ENCODE data around the gene TECPR2. TPM values are rescaled to one million over a fixed set of nuclear protein-coding genes. Genes with fewer than 3 reads are reported as not detected.
A peak's percentile ranks its signal among the peaks of the same experiment; 100 is the strongest.

TECPR2 gene
- total RNA-seq, 6 donors from 2014 or later: 16.3 to 71.2 (median 24.6) TPM

GRCh38 chr14:102523569-102524450 lies 161.1 kb downstream of the TECPR2 start:
- H3K4me3 ChIP-seq: peak overlapping the region in 3 of 4 donors; percentile 59 to 63 (median 62)
- 63 to 66% methylated on average over 27 to 33 of the region's 34 CpGs for WGBS, 2 donors
- H3K9me3 ChIP-seq: no peaks in the 10 kb centered on the region
- TF ChIP-seq CTCF (IDR thresholded peaks at IDR 0.05): no peak
- TF ChIP-seq EP300 (IDR thresholded peaks at IDR 0.05): no peak
- TF ChIP-seq POLR2A (IDR thresholded peaks at IDR 0.05): no peak
- no peak for TF ChIP-seq POLR2AphosphoS5 (IDR thresholded peaks at IDR 0.05)
- H3K36me3 ChIP-seq: no peaks in the 10 kb centered on the region
- peak overlapping the region; percentile 25 to 92 (median 84) for H3K27ac ChIP-seq
- no peaks in the 10 kb centered on the region for H3K27me3 ChIP-seq
- ATAC-seq (ENCODE audit: low FRiP score in 2 of 2) (peak in 1 of 2 donors; percentile 0), DNase-seq (peak in 1 of 2 donors; percentile 86)
- peaks cover 11 to 22% (median 16%) of the 10 kb centered on the region in 4 donors for H3K4me1 ChIP-seq

GRCh38 chr14:102524451-102525218 lies 161.9 kb downstream of the TECPR2 start:
- peak; percentile 98 for ATAC-seq (ENCODE audit: low FRiP score in 2 of 2)
- TF ChIP-seq POLR2AphosphoS5 (IDR thresholded peaks at IDR 0.05) (peak; percentile 54 to 64), POLR2A (IDR thresholded peaks at IDR 0.05) (peak in 3 of 4 donors; percentile 58 to 79 (median 77)), CTCF (IDR thresholded peaks at IDR 0.05) (peak; percentile 97 to 99 (median 99)), EP300 (IDR thresholded peaks at IDR 0.05) (no peak)
- Histone ChIP-seq H3K9me3 (no peaks in the 10 kb centered on the region), H3K27ac (peak overlapping the region; percentile 80 to 92 (median 86)), H3K27me3 (no peaks in the 10 kb centered on the region), H3K4me1 (peaks cover 11 to 25% (median 16%) of the 10 kb centered on the region in 4 donors), H3K4me3 (peak overlapping the region; percentile 59 to 63 (median 62)), H3K36me3 (no peaks in the 10 kb centered on the region)
- DNase-seq: peak; percentile 99
- 0 to 1% methylated on average over 17 to 31 of the region's 32 CpGs for WGBS, 2 donors

GRCh38 chr14:102525219-102525928 lies 162.6 kb downstream of the TECPR2 start:
- H3K27me3 ChIP-seq: no peaks in the 10 kb centered on the region
- H3K4me3 ChIP-seq: peak overlapping the region; percentile 59 to 63 (median 62)
- H3K36me3 ChIP-seq: no peaks in the 10 kb centered on the region
- ATAC-seq (ENCODE audit: low FRiP score in 2 of 2): peak; percentile 62 to 73
- no peak for TF ChIP-seq EP300 (IDR thresholded peaks at IDR 0.05)
- TF ChIP-seq POLR2A (IDR thresholded peaks at IDR 0.05): no peak
- TF ChIP-seq CTCF (IDR thresholded peaks at IDR 0.05): no peak
- WGBS, 2 donors: 1% methylated on average over 11 of the region's 11 CpGs
- peak overlapping the region; percentile 80 to 92 (median 86) for H3K27ac ChIP-seq
- peaks cover 11 to 26% (median 21%) of the 10 kb centered on the region in 4 donors for H3K4me1 ChIP-seq
- H3K9me3 ChIP-seq: no peaks in the 10 kb centered on the region
- DNase-seq: peak in 1 of 2 donors; percentile 53

- Histone ChIP-seq H3K27ac (peak overlapping the region; percentile 58 to 92 (median 82)), H3K4me3 (peak overlapping the region in 2 of 4 donors; percentile 59 to 63), H3K36me3 (no peaks in the 10 kb centered on the region), H3K9me3 (no peaks in the 10 kb centered on the region), H3K27me3 (no peaks in the 10 kb centered on the region), H3K4me1 (peaks cover 16 to 33% (median 27%) of the 10 kb centered on the region in 4 donors)
- DNase-seq (no peak), ATAC-seq (ENCODE audit: low FRiP score in 2 of 2) (no peak)
- 79 to 80% methylated on average over 12 of the region's 12 CpGs for WGBS, 2 donors
- no peak for TF ChIP-seq POLR2AphosphoS5 (IDR thresholded peaks at IDR 0.05)
- no peak for TF ChIP-seq POLR2A (IDR thresholded peaks at IDR 0.05)
- TF ChIP-seq CTCF (IDR thresholded peaks at IDR 0.05): no peak
- TF ChIP-seq EP300 (IDR thresholded peaks at IDR 0.05): no peak
Observed at GRCh38 chr14:102525929-102526497, 163.3 kb downstream of the TECPR2 start.
